Left ventricle myocardium inferior (tissue), 1 donor: Measurements from ENCODE around the gene CRIP3. TPM values are rescaled to one million over a fixed set of nuclear protein-coding genes. Genes with fewer than 3 reads are reported as not detected.
"Not testable (repeated sequence)": the region's sequence is repeated elsewhere in the genome, so short reads cannot be mapped to it uniquely, and the experiment has no call there.

Experiments used
- DNase-seq: peaks from one replicate; pipeline ENCODE4 v3.0.0-alpha.2; 2020
- H3K27ac ChIP-seq: fragments of 200-600 bp; replicated peaks from 2 replicates; pipeline ENCODE4 v1.8.0; 2021
- H3K27me3 ChIP-seq: fragments of 200-600 bp; 2 replicates; pipeline ENCODE4 v1.8.0; 2021; ENCODE audit warnings: low read depth
- H3K36me3 ChIP-seq: fragments of 200-600 bp; 2 replicates; pipeline ENCODE4 v1.8.0; 2021
- H3K4me1 ChIP-seq: fragments of 200-600 bp; 2 replicates; pipeline ENCODE4 v1.8.0; 2021
- H3K4me3 ChIP-seq: fragments of 200-600 bp; 2 replicates; pipeline ENCODE4 v1.8.0; 2021; ENCODE audit warnings: mild to moderate bottlenecking, moderate library complexity
- H3K9me3 ChIP-seq: fragments of 200-600 bp; replicated peaks from 2 replicates; pipeline ENCODE4 v1.8.0; 2021
- intact Hi-C: fragments of 100-400 bp; cut with micrococcal nuclease; formaldehyde crosslinking; loops from one replicate; pipeline ENCODE4 v1.11.0; 2022
- long read RNA-seq: library from polyadenylated mRNA; unstranded; transcript quantifications from one replicate; pipeline ENCODE4 v2.0.0, GENCODE V29; 2021
- total RNA-seq: library from RNA; stranded (reverse); fragmentation: NEBNext Ultra II Directional; extraction: Animal tissue kit (Norgen Biotek cat#: 25700); gene quantifications from one replicate; pipeline ENCODE4 v1.2.1, GENCODE V29; 2021
- TF ChIP-seq, protein P1 (sequence below): fragments of 200-600 bp; IDR thresholded peaks from 2 replicates; pipeline ENCODE4 v1.8.0; 2021; ENCODE audit warnings: antibody characterized with exemption, mild to moderate bottlenecking, borderline replicate concordance
- donor health status: DM: no; HTN: yes; CAD: no; lungs with severe emphysema.

CRIP3 gene, protein sequence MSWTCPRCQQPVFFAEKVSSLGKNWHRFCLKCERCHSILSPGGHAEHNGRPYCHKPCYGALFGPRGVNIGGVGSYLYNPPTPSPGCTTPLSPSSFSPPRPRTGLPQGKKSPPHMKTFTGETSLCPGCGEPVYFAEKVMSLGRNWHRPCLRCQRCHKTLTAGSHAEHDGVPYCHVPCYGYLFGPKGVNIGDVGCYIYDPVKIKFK
- 42.3 TPM for total RNA-seq
- long read RNA-seq, partial matches to known transcripts = 4 of 17 reads
- long read RNA-seq, other reads (novel, unspliced or antisense) = 11 of 17 reads

DNA sequence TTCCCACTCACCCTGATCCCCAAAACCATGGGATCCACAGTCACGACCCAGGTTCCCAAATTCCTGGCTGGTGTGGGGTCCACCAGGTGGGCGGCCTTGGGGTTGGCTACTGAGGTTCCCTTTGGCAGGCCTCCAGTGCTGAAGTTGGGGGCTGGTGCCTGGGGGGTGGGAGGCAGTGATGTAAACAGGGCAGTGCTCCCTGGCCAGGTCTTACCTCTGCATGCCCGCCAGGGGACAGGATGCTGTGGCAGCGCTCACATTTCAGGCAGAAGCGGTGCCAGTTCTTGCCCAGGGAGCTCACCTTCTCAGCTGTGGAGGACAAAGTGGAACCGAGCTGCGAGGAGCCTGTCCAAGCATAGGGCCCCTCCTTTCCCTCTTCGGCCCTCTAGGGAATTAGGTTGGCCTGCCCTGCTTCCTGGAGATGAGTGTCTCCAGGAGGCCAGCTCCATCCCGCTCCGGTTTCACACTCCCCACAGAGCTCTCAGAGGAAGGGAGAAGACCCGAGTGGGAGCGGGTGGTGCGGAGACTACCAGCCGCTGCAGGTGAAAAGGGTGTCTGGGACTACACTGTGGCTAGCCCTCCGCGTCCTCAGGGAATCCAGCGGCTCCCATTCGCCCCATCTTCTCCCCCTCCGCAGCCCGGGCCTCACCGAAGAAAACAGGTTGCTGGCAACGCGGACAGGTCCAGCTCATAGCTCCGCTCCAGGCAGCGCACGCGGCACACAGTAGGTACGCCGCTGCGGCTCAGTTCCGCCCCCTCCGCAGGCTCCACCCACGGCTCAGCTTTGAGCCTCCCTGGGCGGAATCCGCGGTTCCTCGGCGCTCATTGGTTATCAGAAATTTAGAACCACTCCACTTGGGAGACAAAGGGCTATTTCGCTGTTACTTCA, at the start of gene CRIP3:
Gene CRIP3 (minus strand): TSS at position 726 of the 889 bp plus-strand sequence. CDS start 34 bp downstream, at position 692.
- peak; percentile 44 for DNase-seq
- no peaks in the 10 kb centered on the region for H3K27me3 ChIP-seq
- intact Hi-C loops = no loop called here
- H3K4me3 ChIP-seq = peak within 1 kb of the TSS; percentile 69
- H3K36me3 ChIP-seq = no peaks in the 10 kb centered on the region
- H3K4me1 ChIP-seq = peaks cover 25% of the 10 kb centered on the region
- peak within 1 kb of the TSS; percentile 77 for H3K27ac ChIP-seq
- TF ChIP-seq, protein P1, sequence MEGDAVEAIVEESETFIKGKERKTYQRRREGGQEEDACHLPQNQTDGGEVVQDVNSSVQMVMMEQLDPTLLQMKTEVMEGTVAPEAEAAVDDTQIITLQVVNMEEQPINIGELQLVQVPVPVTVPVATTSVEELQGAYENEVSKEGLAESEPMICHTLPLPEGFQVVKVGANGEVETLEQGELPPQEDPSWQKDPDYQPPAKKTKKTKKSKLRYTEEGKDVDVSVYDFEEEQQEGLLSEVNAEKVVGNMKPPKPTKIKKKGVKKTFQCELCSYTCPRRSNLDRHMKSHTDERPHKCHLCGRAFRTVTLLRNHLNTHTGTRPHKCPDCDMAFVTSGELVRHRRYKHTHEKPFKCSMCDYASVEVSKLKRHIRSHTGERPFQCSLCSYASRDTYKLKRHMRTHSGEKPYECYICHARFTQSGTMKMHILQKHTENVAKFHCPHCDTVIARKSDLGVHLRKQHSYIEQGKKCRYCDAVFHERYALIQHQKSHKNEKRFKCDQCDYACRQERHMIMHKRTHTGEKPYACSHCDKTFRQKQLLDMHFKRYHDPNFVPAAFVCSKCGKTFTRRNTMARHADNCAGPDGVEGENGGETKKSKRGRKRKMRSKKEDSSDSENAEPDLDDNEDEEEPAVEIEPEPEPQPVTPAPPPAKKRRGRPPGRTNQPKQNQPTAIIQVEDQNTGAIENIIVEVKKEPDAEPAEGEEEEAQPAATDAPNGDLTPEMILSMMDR = peak; percentile 44
- H3K9me3 ChIP-seq = no peaks in the 10 kb centered on the region

DNA sequence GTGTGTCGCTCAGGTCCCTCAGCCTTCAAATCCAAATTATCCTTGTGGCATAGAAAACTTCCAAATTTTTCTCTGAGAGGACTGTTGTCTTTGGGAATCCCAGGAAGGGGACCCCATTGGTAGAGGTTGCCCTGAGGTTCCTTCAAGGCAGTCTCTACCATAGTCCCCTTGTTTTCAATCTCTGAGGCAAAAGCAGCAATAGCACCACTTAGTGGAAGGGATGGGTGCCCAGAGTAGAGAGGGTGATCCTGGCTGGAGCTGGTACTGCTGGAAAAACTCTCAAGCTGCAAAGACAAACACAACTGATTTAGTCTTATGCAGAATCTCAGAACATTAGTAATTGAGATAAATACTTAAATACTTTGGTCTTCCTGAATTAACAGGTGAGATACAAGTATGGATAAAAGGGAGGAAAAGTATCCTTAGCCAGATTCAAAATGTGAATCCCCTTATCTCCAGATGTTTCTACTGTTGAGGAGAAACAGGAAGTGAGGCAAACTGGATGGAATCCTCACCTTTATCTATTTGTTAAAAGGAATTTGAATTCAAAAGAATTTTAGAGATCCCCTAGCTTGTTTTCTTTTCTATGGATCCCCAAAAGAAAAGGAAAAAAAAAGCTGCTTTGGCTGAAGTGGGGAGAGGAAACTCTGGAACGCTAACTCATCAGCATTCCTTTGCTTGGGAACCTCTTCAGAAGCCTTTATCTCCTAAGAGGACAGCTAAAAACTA, 47.4 kb upstream of the CRIP3 start:
- Histone ChIP-seq H3K36me3 (peaks cover 69% of the 10 kb centered on the region), H3K27ac (no peak overlapping the region), H3K27me3 (no peaks in the 10 kb centered on the region), H3K4me1 (peaks cover 4% of the 10 kb centered on the region), H3K9me3 (no peaks in the 10 kb centered on the region), H3K4me3 (no peak overlapping the region)
- DNase-seq = no peak
- intact Hi-C loops = no loop called here
- TF ChIP-seq, protein P1 = peak; percentile 67

DNA sequence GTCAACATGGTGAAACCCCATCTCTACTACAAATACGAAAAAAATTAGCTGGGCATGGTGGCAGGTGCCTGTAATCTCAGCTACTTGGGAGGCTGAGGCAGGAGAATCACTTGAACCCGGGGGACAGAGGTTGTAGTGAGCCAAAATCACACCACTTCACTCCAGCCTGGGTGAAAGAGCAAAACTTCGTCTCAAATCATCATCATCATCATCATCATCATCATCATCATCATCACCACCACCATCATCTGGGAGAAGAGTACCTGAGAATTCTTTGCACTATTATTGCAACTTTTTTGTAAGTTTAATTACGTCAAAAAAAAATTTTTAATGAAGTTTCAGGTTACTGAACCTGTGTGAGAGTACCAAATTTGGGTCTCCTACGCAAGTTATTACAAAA, 43.3 kb upstream of the CRIP3 start:
- H3K27me3 ChIP-seq, DNase-seq, H3K4me1 ChIP-seq, H3K9me3 ChIP-seq, H3K4me3 ChIP-seq, H3K27ac ChIP-seq, intact Hi-C loops: not testable (repeated sequence)
- H3K36me3 ChIP-seq = peaks cover 71% of the 10 kb centered on the region

DNA sequence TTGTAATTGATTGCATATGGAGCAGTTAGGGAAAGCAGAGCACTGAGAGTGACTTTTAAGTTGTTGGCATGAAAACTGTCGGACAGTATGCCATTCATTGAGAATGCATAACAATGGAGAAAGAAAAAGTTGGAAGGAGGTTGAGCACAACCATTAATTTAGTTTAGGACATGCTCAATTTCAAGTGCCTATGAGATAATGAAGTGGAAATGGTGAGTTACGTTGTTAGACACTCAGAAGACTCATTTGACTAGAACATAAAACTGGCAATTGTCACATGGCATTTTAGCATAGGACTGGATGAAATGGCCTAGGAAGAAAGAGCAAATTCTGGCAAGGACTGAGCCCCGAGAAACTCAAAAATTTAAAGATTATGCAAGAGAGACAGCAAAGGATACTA, 38.8 kb upstream of the CRIP3 start:
- TF ChIP-seq, protein P1 = no peak

DNA sequence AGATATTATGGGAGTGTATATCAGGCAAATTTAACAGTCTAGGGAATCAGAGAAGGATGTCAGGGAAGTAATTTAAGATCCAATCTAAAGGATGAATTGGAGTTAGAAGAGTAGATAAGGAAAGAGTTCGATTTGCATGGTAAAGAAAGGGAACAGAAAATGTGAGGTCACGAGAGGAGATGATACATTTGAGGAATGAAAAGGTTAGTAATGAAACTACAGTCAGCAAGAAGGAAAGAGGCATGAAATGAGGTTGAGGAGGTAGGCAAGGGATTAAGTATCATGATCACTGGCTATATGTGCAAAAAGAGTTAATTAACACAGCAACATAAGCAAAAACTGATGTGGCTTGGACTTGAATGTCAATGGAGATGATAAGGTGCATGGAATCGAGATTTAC, 38.4 kb upstream of the CRIP3 start:
- no peaks in the 10 kb centered on the region for H3K27me3 ChIP-seq
- TF ChIP-seq, protein P1 = no peak
- intact Hi-C loops = loop anchor here (10.0 kb wide), 1 partner anchor 82 kb away; no protein-coding TSS in a partner anchor
- no peak for DNase-seq
- no peak overlapping the region for H3K27ac ChIP-seq
- H3K4me3 ChIP-seq = no peak overlapping the region
- H3K9me3 ChIP-seq = no peaks in the 10 kb centered on the region
- peaks cover 89% of the 10 kb centered on the region for H3K36me3 ChIP-seq
- peaks cover 4% of the 10 kb centered on the region for H3K4me1 ChIP-seq

More for the DNA sequence above, 38.8 kb upstream of the CRIP3 start:
- Histone ChIP-seq H3K4me3 (no peak overlapping the region), H3K27me3 (no peaks in the 10 kb centered on the region), H3K36me3 (peaks cover 85% of the 10 kb centered on the region), H3K4me1 (peaks cover 4% of the 10 kb centered on the region), H3K27ac (no peak overlapping the region), H3K9me3 (no peaks in the 10 kb centered on the region)
- no peak for DNase-seq
- intact Hi-C loops = loop anchor here (10.0 kb wide), 1 partner anchor 83 kb away; no protein-coding TSS in a partner anchor

DNA sequence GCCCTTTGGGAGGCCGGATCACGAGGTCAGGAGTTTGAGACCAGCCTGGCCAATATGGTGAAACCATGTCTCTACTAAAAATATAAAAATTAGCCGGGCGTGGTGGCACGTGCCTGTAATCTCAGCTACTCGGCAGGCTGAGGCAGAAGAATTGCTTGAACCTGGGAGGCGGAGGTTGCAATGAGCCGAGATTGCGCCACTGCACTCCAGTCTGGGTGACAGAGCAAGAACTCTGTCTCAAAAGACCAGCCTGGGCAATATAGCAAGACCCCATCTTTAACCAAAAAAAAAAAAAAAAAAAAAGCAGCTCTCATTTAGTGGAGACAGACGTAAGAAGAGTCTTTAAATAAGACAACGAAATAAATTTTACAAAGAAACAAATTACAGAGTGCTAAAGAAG, 37.6 kb upstream of the CRIP3 start:
- H3K36me3 ChIP-seq = peaks cover 92% of the 10 kb centered on the region
- not testable (repeated sequence) for H3K9me3 ChIP-seq, H3K4me3 ChIP-seq, H3K4me1 ChIP-seq, H3K27me3 ChIP-seq, H3K27ac ChIP-seq, DNase-seq
- intact Hi-C loops = loop anchor here (10.0 kb wide), 1 partner anchor 81 kb away; no protein-coding TSS in a partner anchor
